Measurements from ENCODE around the gene C1QTNF12. TPM values are rescaled to one million over a fixed set of nuclear protein-coding genes. Genes with fewer than 3 reads are reported as not detected.

C1QTNF12 gene
- total RNA-seq, 2 donors from 2014 or later, result not detected

GRCh38 chr1:1247341-1247913, 905 bp upstream of the C1QTNF12 start:
- no peak overlapping the region for H3K4me3 ChIP-seq
- peaks cover 4 to 8% of the 10 kb centered on the region in 2 donors for H3K27me3 ChIP-seq
- no peak overlapping the region for H3K27ac ChIP-seq
- peaks cover 0 to 14% of the 10 kb centered on the region in 2 donors for H3K4me1 ChIP-seq
- no peaks in the 10 kb centered on the region for H3K36me3 ChIP-seq
- no peak for TF ChIP-seq CTCF (IDR thresholded peaks at IDR 0.05)
- H3K9me3 ChIP-seq, result no peaks in the 10 kb centered on the region
- no peak for DNase-seq (ENCODE audit: low spot score)

- no peak for TF ChIP-seq CTCF (IDR thresholded peaks at IDR 0.05)
- peaks cover 4 to 8% of the 10 kb centered on the region in 2 donors for H3K27me3 ChIP-seq
- H3K4me3 ChIP-seq, result peak overlapping the region in 1 of 2 donors; percentile 4
- DNase-seq (ENCODE audit: low spot score), result no peak
- H3K27ac ChIP-seq, result no peak overlapping the region
- no peaks in the 10 kb centered on the region for H3K36me3 ChIP-seq
- peaks cover 0 to 14% of the 10 kb centered on the region in 2 donors for H3K4me1 ChIP-seq
- H3K9me3 ChIP-seq, result no peaks in the 10 kb centered on the region
Observed at GRCh38 chr1:1245817-1246576, 525 bp downstream of the C1QTNF12 start.

GRCh38 chr1:1245178-1245816, 1.2 kb downstream of the C1QTNF12 start:
- no peak for DNase-seq (ENCODE audit: low spot score)
- H3K27ac ChIP-seq, result no peak overlapping the region
- no peaks in the 10 kb centered on the region for H3K36me3 ChIP-seq
- no peak overlapping the region for H3K4me3 ChIP-seq
- H3K9me3 ChIP-seq, result no peaks in the 10 kb centered on the region
- H3K4me1 ChIP-seq, result peaks cover 0 to 14% of the 10 kb centered on the region in 2 donors
- peaks cover 4 to 8% of the 10 kb centered on the region in 2 donors for H3K27me3 ChIP-seq
- no peak for TF ChIP-seq CTCF (IDR thresholded peaks at IDR 0.05)

- H3K36me3 ChIP-seq, result no peaks in the 10 kb centered on the region
- H3K27me3 ChIP-seq, result peaks cover 8 to 11% of the 10 kb centered on the region in 2 donors
- peaks cover 0 to 14% of the 10 kb centered on the region in 2 donors for H3K4me1 ChIP-seq
- no peaks in the 10 kb centered on the region for H3K9me3 ChIP-seq
- no peak overlapping the region for H3K27ac ChIP-seq
- no peak for TF ChIP-seq CTCF (IDR thresholded peaks at IDR 0.05)
- no peak overlapping the region for H3K4me3 ChIP-seq
- DNase-seq (ENCODE audit: low spot score), result no peak
Observed at GRCh38 chr1:1244192-1244811, 2.2 kb downstream of the C1QTNF12 start.

GRCh38 chr1:1243807-1244191, 2.7 kb downstream of the C1QTNF12 start:
- Histone ChIP-seq H3K4me3 (no peak overlapping the region), H3K9me3 (no peaks in the 10 kb centered on the region), H3K36me3 (no peaks in the 10 kb centered on the region), H3K27ac (no peak overlapping the region), H3K4me1 (peaks cover 0 to 14% of the 10 kb centered on the region in 2 donors), H3K27me3 (peaks cover 8 to 11% of the 10 kb centered on the region in 2 donors)
- no peak for TF ChIP-seq CTCF (IDR thresholded peaks at IDR 0.05)
- no peak for DNase-seq (ENCODE audit: low spot score)
